ENCODE measurements around the gene OR10A5. TPM values are rescaled to one million over a fixed set of nuclear protein-coding genes. Genes with fewer than 3 reads are reported as not detected.

Gene OR10A5
- total and polyA plus RNA-seq, 2 of the 13 experiments (the other 11 are each of a cell fraction or from before 2014, with no cell fraction given) = not detected

Other genes with a start within 250 kb of the OR10A5 start
- 21.6 and 29.1 TPM in 2 replicates for gene RRP8, start 242.1 kb upstream of the OR10A5 start, total RNA-seq (2016; rRNA removed; fragmentation: Illumina TruSeq; extraction: Trizol)
- gene RRP8, start 242.1 kb upstream of the OR10A5 start, polyA plus RNA-seq (2011; rRNA removed) = 7.2 and 7.7 TPM in 2 replicates
- gene ILK, start 241.9 kb upstream of the OR10A5 start, total RNA-seq (2016; rRNA removed; fragmentation: Illumina TruSeq; extraction: Trizol) = 70.3 and 78.1 TPM in 2 replicates
- 108 and 118 TPM in 2 replicates for gene ILK, start 241.9 kb upstream of the OR10A5 start, polyA plus RNA-seq (2011; rRNA removed)
- gene TAF10, start 233.5 kb upstream of the OR10A5 start, total RNA-seq (2016; rRNA removed; fragmentation: Illumina TruSeq; extraction: Trizol) = 51.0 and 71.3 TPM in 2 replicates
- 134 and 142 TPM in 2 replicates for gene TAF10, start 233.5 kb upstream of the OR10A5 start, polyA plus RNA-seq (2011; rRNA removed)
- 13.9 and 14.4 TPM in 2 replicates for gene TPP1, start 226.3 kb upstream of the OR10A5 start, total RNA-seq (2016; rRNA removed; fragmentation: Illumina TruSeq; extraction: Trizol)
- gene TPP1, start 226.3 kb upstream of the OR10A5 start, polyA plus RNA-seq (2011; rRNA removed) = 74.6 and 75.4 TPM in 2 replicates
- gene DCHS1, start 189.9 kb upstream of the OR10A5 start, total RNA-seq (2016; rRNA removed; fragmentation: Illumina TruSeq; extraction: Trizol) = under 0.01 TPM in 1 of 2 replicates, not detected in the other
- 0.01 and 0.03 TPM in 2 replicates for gene DCHS1, start 189.9 kb upstream of the OR10A5 start, polyA plus RNA-seq (2011; rRNA removed)
- gene MRPL17, start 162.3 kb upstream of the OR10A5 start, total RNA-seq (2016; rRNA removed; fragmentation: Illumina TruSeq; extraction: Trizol) = 90.0 and 97.9 TPM in 2 replicates
- 53.7 and 59.4 TPM in 2 replicates for gene MRPL17, start 162.3 kb upstream of the OR10A5 start, polyA plus RNA-seq (2011; rRNA removed)
- not detected in 2 replicates for gene OR2AG2, start 73.7 kb upstream of the OR10A5 start, total RNA-seq (2016; rRNA removed; fragmentation: Illumina TruSeq; extraction: Trizol)
- gene OR2AG2, start 73.7 kb upstream of the OR10A5 start, polyA plus RNA-seq (2011; rRNA removed) = not detected in 2 replicates
- not detected in 2 replicates for gene OR2AG1, start 62.7 kb upstream of the OR10A5 start, total RNA-seq (2016; rRNA removed; fragmentation: Illumina TruSeq; extraction: Trizol)
- gene OR2AG1, start 62.7 kb upstream of the OR10A5 start, polyA plus RNA-seq (2011; rRNA removed) = not detected in 2 replicates
- not detected in 2 replicates for gene OR6A2, start 46.0 kb upstream of the OR10A5 start, total RNA-seq (2016; rRNA removed; fragmentation: Illumina TruSeq; extraction: Trizol)
- not detected in 2 replicates for gene OR6A2, start 46.0 kb upstream of the OR10A5 start, polyA plus RNA-seq (2011; rRNA removed)
- gene OR10A2, start 17.4 kb downstream of the OR10A5 start, total RNA-seq (2016; rRNA removed; fragmentation: Illumina TruSeq; extraction: Trizol) = not detected in 2 replicates
- gene OR10A2, start 17.4 kb downstream of the OR10A5 start, polyA plus RNA-seq (2011; rRNA removed) = not detected in 2 replicates
- gene OR10A4, start 30.9 kb downstream of the OR10A5 start, total RNA-seq (2016; rRNA removed; fragmentation: Illumina TruSeq; extraction: Trizol) = not detected in 2 replicates
- not detected in 2 replicates for gene OR10A4, start 30.9 kb downstream of the OR10A5 start, polyA plus RNA-seq (2011; rRNA removed)
- not detected in 2 replicates for gene OR2D2, start 46.8 kb downstream of the OR10A5 start, total RNA-seq (2016; rRNA removed; fragmentation: Illumina TruSeq; extraction: Trizol)
- not detected in 2 replicates for gene OR2D2, start 46.8 kb downstream of the OR10A5 start, polyA plus RNA-seq (2011; rRNA removed)
- not detected in 2 replicates for gene OR2D3, start 75.3 kb downstream of the OR10A5 start, total RNA-seq (2016; rRNA removed; fragmentation: Illumina TruSeq; extraction: Trizol)
- gene OR2D3, start 75.3 kb downstream of the OR10A5 start, polyA plus RNA-seq (2011; rRNA removed) = not detected in 2 replicates
- gene ZNF215, start 80.7 kb downstream of the OR10A5 start, total RNA-seq (2016; rRNA removed; fragmentation: Illumina TruSeq; extraction: Trizol) = not detected in 2 replicates
- not detected in 2 replicates for gene ZNF215, start 80.7 kb downstream of the OR10A5 start, polyA plus RNA-seq (2011; rRNA removed)
- 1.9 and 2.6 TPM in 2 replicates for gene ZNF214, start 174.7 kb downstream of the OR10A5 start, total RNA-seq (2016; rRNA removed; fragmentation: Illumina TruSeq; extraction: Trizol)
- 0.28 and 0.42 TPM in 2 replicates for gene ZNF214, start 174.7 kb downstream of the OR10A5 start, polyA plus RNA-seq (2011; rRNA removed)
- not detected in 2 replicates for gene NLRP14, start 174.8 kb downstream of the OR10A5 start, total RNA-seq (2016; rRNA removed; fragmentation: Illumina TruSeq; extraction: Trizol)
- not detected in 2 replicates for gene NLRP14, start 174.8 kb downstream of the OR10A5 start, polyA plus RNA-seq (2011; rRNA removed)
- not detected in 2 replicates for gene RBMXL2, start 243.3 kb downstream of the OR10A5 start, total RNA-seq (2016; rRNA removed; fragmentation: Illumina TruSeq; extraction: Trizol)
- not detected in 2 replicates for gene RBMXL2, start 243.3 kb downstream of the OR10A5 start, polyA plus RNA-seq (2011; rRNA removed)

Measured in HepG2 (cell line).